Fibroblast of skin of scalp (primary cell): ENCODE results near the gene FXR1. TPM values are rescaled to one million over a fixed set of nuclear protein-coding genes. Genes with fewer than 3 reads are reported as not detected.
"Not testable (repeated sequence)": the region's sequence is repeated elsewhere in the genome, so short reads cannot be mapped to it uniquely, and the experiment has no call there.

Experiments used
- DNase-seq: peaks from one replicate; pipeline ENCODE4 v3.0.0-alpha.2; 2013
- polyA plus RNA-seq, 2 experiments: library from polyadenylated mRNA; unstranded; fragments of 120-200 nt; gene quantifications; one replicate each; pipeline ENCODE4 v1.2.1, GENCODE V29; 2013; ENCODE audit not compliant: insufficient read length in 2 of 2

The FXR1 gene
- polyA plus RNA-seq (2013, experiment 1 of 2; ENCODE audit: insufficient read length) = 149 TPM
- polyA plus RNA-seq (2013, experiment 2 of 2; ENCODE audit: insufficient read length) = 172 TPM

DNA sequence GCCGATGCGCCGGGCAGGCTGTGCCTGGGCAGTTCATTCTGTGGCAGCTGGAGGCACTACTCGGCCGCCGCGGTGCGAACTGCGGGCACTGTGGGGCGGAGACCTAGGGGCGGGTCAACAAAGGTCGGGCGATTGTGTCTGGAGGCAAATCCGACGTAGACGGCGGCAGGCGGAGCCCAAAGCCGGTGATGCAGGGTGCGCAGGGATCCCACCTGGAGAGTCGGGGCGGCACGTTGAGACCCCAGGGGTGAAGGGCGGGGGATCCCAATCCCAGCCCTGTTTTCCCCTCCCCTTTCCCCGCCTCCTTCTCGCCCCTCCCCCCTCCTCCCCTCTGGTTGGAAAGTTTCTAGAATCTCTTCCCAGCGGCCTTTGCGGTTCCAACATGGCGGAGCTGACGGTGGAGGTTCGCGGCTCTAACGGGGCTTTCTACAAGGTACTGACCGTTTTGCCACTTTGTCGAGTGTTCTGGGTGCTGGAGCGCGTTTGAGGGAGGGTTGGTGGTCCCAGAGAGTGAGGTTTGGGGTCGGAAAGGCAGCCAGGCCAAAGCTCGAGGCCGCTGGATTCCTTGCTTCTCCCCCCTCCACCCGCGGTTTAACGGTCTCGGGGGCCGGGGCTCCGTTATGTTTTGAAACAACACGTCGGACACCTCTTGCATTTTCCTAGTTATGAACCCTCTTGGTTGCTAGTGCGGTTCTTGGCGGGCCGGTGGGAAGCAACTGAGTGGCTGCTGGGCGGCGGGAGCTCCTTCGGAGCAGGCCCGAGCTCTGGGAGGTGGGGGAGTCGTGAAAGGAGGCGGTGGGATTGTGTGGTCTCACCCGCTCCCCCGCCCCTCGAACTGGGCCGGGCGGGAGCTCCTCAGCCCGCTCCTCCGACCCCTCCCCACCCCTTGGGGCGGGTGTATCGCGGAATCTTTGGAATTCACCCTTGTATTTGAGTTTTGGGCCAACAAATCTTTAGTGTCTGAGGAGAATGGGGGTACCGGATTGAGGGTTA, at the start of gene FXR1:
FXR1 (plus strand) TSS at position 367 of the 993 bp plus-strand sequence; CDS start at position 383, 16 bp downstream.
- DNase-seq = peak; percentile 85

DNA sequence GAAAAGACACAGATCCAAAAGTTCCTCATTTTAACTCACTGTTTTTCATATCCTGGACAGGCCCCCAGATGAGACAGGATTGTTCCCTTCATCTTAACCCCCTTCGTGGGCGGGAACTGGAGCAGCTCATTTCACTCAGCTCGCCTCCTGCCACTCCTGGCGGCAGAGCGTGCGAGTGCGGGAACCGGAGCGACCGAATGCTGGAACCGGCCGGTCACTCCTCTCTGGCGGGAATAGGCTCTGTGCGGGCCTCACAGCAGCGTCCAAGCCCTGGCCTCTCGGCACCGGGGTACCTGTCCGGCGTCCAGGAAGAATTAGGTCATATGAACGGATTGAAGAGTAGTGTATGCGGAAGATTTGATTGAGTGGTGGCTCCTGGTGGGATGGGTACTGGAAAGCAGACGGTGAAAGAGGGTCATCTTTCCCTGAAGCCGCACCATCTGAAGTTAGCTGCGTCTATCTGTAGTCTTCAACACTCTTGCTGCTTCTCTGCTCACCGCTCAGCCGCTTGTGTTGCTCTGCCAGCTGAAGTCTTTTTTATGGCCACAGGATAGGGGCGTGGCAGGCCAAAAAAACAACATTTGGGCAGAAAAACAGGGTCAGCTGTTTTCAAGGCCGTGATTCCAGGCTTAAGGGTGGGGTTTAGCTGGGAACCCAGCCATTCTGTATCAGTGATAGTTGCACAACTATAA, 42.3 kb upstream of the FXR1 start:
- no peak for DNase-seq

DNA sequence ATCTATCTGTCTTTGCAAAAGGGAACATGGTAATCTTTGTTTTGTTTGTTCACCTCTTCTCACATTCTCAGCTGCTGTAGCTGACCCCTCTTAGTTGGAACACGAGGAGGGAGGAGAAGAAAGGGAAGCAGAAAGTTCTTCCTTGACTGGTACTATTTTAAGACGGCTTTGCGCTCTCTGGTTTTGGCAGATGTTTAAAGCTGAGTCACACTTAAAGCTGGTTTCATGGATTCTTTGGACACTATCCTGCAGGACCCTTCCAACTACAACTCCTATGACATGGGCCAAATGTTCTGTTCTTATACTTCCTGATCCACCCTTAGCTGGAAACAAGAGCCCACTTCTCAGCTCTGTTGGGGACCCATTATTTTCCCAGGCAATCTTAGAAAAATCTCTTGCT, 40.6 kb upstream of the FXR1 start:
- DNase-seq = peak; percentile 2

DNA sequence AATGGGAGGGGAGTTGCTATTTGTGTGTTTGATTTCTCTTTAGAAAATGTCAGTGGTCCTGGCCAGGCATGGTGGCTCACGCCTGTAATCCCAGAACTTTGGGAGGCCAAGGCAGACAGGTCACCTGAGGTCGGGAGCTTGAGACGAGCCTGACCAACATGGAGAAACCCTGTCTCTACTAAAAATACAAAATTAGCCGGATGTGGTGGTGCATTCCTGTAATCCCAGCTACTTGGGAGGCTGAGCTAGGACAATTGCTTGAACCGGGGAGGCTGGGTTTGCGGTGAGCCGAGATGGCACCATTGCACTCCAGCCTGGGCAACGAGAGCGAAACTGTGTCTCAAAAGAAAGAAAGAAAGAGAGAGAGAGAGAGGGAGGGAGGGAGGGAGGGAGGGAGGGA, 40.0 kb upstream of the FXR1 start:
- not testable (repeated sequence) for DNase-seq

- no peak for DNase-seq
These were observed 37.3 kb upstream of the FXR1 start for GRCh38 chr3:180875124-180875698.

DNA sequence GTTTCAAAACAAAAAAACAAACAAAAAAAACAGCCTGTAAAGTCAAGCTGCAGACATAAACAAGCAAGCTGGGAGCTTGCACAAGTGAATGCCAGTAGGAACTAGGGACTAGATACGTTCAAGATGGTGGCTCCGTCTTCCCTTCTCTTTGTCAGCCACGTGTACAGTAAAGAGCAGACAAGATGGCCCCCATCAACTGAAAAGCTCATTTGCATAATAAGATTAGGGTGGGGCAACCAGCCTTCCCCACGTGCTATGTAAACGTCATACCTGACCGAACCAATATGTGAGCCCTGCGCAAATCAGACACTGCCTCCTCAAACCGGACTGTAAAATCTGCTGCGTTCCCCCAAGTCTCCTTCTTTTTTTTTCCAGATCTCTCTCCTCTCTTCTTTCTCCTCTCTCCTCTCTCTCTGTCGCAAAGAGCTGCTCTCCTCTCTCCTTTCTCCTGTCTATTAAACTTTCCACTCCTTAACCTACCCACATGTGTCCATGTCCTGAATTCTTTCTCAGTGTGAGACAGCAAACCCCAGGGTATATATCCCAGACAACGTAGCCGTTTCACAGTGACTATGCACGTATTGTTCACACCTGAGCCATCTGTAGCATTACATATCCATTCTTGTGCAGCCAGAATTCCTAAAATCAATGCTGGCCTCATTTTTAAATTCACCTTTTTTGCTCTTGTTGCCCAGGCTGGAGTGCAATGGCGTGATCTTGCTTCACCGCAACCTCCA, 31.2 kb upstream of the FXR1 start:
- no peak for DNase-seq

DNA sequence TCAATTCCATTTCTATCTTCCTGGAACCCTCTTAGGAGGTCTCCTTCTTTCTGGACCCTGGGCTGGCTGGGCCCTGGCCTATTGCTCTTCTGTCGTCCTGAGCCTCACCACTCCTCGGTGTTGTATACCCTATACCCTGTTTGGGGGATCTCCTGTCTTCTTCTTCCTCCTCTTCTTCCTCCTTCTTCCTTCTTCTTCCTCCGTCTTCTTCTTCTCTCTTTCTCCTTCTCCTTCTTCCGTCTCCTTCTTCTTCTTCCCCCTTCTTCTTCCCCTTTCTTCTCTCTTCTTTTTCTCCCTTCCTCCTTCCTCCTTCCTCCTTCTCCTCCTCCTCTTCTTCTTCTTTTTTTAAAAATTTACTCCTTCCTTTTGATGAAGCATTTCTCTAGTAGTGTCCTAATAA, 30.4 kb upstream of the FXR1 start:
- no peak for DNase-seq

DNA sequence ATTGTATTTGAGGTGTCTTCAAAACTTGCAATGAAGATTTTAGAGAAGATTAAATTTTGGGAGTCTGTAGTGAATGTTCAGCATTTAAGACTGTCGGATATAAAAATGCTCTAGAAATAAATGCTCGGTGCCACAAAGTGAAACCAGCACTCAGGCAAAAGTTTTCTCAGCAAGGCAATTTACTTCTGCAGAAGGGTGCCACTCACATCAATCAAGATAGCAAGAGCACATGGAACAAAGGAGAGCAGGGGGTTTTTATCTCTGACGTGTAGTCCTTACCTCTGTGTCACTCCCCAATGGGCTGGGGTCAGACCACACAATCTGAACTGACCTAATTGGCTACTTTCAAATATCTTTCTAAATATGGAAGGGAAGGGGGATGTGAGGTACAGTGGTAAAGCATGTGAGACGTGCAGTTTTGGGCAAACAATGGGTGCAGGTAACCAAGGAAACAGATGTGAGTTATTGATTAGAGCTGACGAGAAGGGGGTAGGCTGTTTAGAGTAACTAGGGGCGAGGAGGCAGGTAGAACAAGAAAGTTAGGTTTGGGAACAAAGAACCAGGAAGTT, 23.4 kb upstream of the FXR1 start:
- no peak for DNase-seq

DNA sequence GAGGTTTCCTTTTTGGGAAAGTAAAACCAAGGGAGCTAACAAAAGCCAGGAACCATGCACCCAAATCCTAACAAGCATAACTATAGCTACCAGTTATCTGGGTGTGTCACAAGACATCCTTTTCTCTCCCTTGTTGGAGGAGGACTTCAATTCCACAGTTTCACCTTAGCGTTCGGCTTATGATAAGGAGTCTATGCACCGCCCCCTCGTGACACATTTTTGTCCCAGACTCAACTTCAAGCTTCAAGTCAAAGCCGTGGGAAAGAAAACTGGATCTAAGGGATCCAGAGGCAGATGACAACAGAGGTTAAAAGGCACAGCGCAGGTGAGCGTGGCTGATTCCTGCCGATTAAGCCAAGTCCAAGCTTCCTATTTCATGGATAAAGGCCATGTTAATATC, 13.9 kb upstream of the FXR1 start:
- DNase-seq = no peak

DNA sequence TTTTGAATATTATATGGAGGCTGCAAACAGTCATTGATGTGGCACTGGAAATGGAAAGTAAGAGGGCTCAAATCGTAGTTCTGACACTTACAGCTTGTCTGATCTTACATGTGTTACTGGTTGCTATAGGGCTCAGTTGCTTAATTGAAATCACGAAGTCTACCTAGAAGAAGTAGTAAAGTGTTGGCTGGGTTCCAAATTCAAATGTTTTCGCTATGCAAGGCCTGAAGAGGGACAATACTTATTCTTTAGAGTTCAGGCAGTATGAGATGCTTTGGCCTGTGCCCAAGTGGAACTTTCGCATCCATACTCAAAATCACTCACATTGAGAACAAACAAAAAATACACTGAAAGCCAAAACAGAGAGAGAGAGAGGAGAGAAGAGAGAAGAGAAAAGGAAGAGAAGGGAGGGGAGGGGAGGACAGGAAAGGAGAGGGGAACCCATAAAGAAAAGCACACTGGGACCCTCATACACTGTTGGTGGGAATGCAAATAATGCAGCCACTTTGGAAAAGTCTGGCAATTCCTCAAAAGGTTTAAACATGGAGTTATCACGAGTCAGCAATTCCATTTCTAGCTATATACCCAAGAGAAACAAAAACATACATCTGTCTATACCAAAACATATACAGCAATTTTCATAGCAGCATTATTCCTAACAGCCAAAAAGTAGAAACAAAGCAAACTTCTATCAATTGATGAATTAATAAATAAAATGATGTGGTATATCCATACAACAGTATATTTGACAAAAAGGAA, 2.9 kb upstream of the FXR1 start:
- DNase-seq = no peak

- no peak for DNase-seq
These were observed 1.6 kb upstream of the FXR1 start for GRCh38 chr3:180910823-180911222.

DNA sequence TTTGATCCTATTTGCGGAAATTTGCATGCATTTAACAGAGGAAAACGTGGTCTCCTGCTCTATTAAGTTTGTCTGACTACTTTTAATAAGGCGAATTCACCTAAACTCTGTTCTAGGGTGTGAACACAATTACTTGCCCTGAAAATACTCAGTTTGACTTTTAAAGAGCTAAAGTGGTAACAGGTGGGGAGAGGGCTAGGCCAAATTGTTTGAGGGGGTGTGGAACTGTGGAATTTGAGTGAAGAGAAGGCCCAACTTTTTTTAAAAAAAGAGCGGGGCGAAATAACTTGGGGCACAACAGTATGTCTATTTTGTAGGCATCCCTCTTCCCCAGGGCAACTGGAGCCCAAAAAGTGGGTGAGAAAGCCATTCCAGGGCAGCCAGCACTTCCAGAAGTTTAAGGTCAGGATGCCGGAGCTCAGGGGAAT, 580 bp upstream of the FXR1 start:
- DNase-seq = no peak

DNA sequence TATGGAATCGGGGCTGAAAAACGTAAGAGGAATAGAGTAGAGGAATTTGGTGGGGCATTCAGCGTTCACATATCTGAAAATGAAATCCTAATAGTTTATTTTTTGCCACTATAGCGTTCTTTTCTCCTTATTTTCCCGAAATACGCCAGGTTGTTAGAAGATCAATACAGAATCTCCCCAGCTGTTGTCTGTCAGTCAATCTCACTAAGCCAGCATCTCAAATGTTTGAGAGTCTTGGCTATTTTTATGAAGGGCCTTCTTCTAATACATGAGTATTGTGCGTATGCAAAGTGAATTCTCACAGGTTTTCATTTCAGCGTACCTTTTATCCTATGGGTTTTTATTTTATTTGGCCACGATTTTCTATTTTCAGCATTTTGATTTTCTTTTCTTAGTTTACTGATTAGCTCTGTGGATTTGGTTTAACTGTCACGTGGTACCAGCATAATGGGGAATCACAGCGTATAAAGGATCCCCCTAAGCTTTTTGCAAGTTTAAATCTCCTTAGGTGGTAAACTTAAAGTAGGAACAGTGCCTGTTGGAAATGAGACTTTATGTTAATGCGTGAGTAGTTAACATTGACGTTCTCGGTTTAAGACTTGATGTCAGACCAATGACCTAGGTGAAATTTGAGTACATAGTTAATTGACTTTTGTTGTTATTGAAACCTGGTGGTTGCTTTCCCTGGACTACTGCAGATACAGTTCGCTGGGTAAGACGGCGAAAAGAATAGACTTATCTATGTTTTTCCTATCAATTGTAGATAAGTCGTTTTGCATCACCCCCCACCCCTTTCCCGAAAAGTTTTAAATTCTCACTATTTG, 1.3 kb downstream of the FXR1 start:
- DNase-seq = no peak

DNA sequence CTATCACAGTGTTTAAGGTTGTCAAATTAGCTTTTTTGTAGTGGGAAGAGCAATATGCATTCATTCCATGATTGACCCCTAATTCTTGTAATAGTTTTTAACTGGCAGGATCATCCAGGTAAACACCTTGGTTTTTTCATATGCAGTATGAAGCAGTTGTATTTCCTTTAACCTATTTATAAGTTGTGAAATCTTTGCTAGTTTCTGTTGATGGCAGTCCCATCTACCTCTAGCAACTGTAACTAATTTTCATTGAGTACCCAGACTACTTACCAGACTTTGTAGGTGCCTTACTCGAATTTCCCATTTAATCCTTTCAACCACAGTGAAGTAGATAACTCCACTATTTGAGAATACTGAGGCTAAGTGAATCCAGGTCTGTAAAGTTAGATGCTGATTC, 6.1 kb downstream of the FXR1 start:
- no peak for DNase-seq

- DNase-seq = no peak
These were observed 9.8 kb downstream of the FXR1 start for GRCh38 chr3:180922242-180922641.

GRCh38 chr3:180923561-180923960, 11.1 kb downstream of the FXR1 start:
- no peak for DNase-seq

GRCh38 chr3:180926526-180926925, 14.1 kb downstream of the FXR1 start:
- DNase-seq = no peak

GRCh38 chr3:180929376-180929775, 16.9 kb downstream of the FXR1 start:
- DNase-seq = no peak

GRCh38 chr3:180930526-180930925, 18.1 kb downstream of the FXR1 start:
- no peak for DNase-seq

GRCh38 chr3:180932819-180933218, 20.3 kb downstream of the FXR1 start:
- no peak for DNase-seq
